SK-N-SH treated with all-trans-retinoic acid at 6 μM for 48 hours (cell line): ENCODE results near the gene AGBL1.

Source experiments
- ATAC-seq: fragments of 200-7000 bp; cut with Tn5 transposase; 3 replicates; pipeline ENCODE4 v1.9.1; 2020; ENCODE audit warnings: mild to moderate bottlenecking, moderate library complexity
- ARNTL ChIP-seq: fragments of 450-650 bp; formaldehyde crosslinking; IDR thresholded peaks from 2 replicates; pipeline ENCODE4 v1.5.0; 2020; ENCODE audit warnings: low read depth, mild to moderate bottlenecking, moderate library complexity, borderline replicate concordance
- BACH2 ChIP-seq: fragments of 250-450 bp; sonication (Bioruptor Pico); IDR thresholded peaks from 2 replicates; pipeline ENCODE4 v1.9.0; 2021; ENCODE audit warnings: mild to moderate bottlenecking, borderline replicate concordance
- CREB5 ChIP-seq: fragments of 250-450 bp; sonication (Bioruptor Pico); IDR thresholded peaks from 2 replicates; pipeline ENCODE4 v1.5.1; 2020; ENCODE audit warnings: low read depth, mild to moderate bottlenecking, moderate library complexity
- CSDC2 ChIP-seq: fragments of 250-450 bp; sonication (Bioruptor Pico); IDR thresholded peaks from 2 replicates; pipeline ENCODE4 v1.5.0; 2020; ENCODE audit warnings: mild to moderate bottlenecking, moderate library complexity
- CSRNP3 ChIP-seq: fragments of 250-450 bp; sonication (Bioruptor Pico); IDR thresholded peaks from 2 replicates; pipeline ENCODE4 v1.5.1; 2021; ENCODE audit warnings: mild to moderate bottlenecking, moderate library complexity
- ESRRG ChIP-seq: fragments of 250-450 bp; sonication (Bioruptor Pico); IDR thresholded peaks from 2 replicates; pipeline ENCODE4 v1.6.1; 2021; ENCODE audit warnings: mild to moderate bottlenecking
- GLIS3 ChIP-seq: fragments of 250-450 bp; sonication (Bioruptor Pico); IDR thresholded peaks from 2 replicates; pipeline ENCODE4 v1.5.0; 2020; ENCODE audit warnings: mild to moderate bottlenecking, moderate library complexity
- OSR1 ChIP-seq: fragments of 250-450 bp; sonication (Bioruptor Pico); IDR thresholded peaks from 2 replicates; pipeline ENCODE4 v1.8.0; 2022; ENCODE audit warnings: moderate library complexity, mild to moderate bottlenecking, inconsistent platforms
- POU6F1 ChIP-seq: fragments of 250-450 bp; sonication (Bioruptor Pico); IDR thresholded peaks from 2 replicates; pipeline ENCODE4 v1.8.0; 2021; ENCODE audit warnings: low read depth, mild to moderate bottlenecking, moderate library complexity, borderline replicate concordance
- PPARA ChIP-seq: fragments of 250-450 bp; sonication (Bioruptor Pico); IDR thresholded peaks from 2 replicates; pipeline ENCODE4 v1.5.0; 2020; ENCODE audit warnings: mild to moderate bottlenecking, borderline replicate concordance
- RARB ChIP-seq: fragments of 250-450 bp; sonication (Bioruptor Pico); IDR thresholded peaks from 2 replicates; pipeline ENCODE4 v1.8.0; 2021; ENCODE audit warnings: mild to moderate bottlenecking, moderate library complexity
- SNAI2 ChIP-seq: fragments of 250-450 bp; sonication (Bioruptor Pico); IDR thresholded peaks from 2 replicates; pipeline ENCODE4 v1.5.0; 2020; ENCODE audit warnings: mild to moderate bottlenecking, moderate library complexity
- TCF4 ChIP-seq: fragments of 250-450 bp; sonication (Bioruptor Pico); IDR thresholded peaks from 2 replicates; pipeline ENCODE4 v1.8.0; 2021; ENCODE audit warnings: mild to moderate bottlenecking, moderate library complexity, borderline replicate concordance
- TOX ChIP-seq: fragments of 250-450 bp; sonication (Bioruptor Pico); IDR thresholded peaks from 2 replicates; pipeline ENCODE4 v1.8.0; 2021; ENCODE audit warnings: mild to moderate bottlenecking, moderate library complexity, borderline replicate concordance
- ZC3H10 ChIP-seq: fragments of 250-450 bp; sonication (Bioruptor Pico); IDR thresholded peaks from 2 replicates; pipeline ENCODE4 v1.5.1; 2021; ENCODE audit warnings: mild to moderate bottlenecking, moderate library complexity
- ZFP3 ChIP-seq: fragments of 250-450 bp; sonication (Bioruptor Pico); IDR thresholded peaks from 2 replicates; pipeline ENCODE4 v1.5.0; 2020; ENCODE audit warnings: mild to moderate bottlenecking, moderate library complexity
- ZFP30 ChIP-seq: fragments of 450-650 bp; formaldehyde crosslinking; IDR thresholded peaks from 2 replicates; pipeline ENCODE4 v1.5.0; 2022; ENCODE audit warnings: mild to moderate bottlenecking, moderate library complexity
- ZNF565 ChIP-seq: fragments of 450-650 bp; formaldehyde crosslinking; conservative IDR thresholded peaks from 2 replicates; pipeline ENCODE4 v1.5.0; 2020; ENCODE audit warnings: low read depth, mild to moderate bottlenecking, moderate library complexity
- ZNF70 ChIP-seq: fragments of 450-650 bp; formaldehyde crosslinking; IDR thresholded peaks from 2 replicates; pipeline ENCODE4 v1.5.0; 2020; ENCODE audit warnings: mild to moderate bottlenecking, moderate library complexity
- ZNF8 ChIP-seq: fragments of 450-650 bp; formaldehyde crosslinking; IDR thresholded peaks from 2 replicates; pipeline ENCODE4 v1.5.0; 2020; ENCODE audit warnings: mild to moderate bottlenecking, moderate library complexity
- TF ChIP-seq, protein P1 (sequence below): fragments of 250-450 bp; sonication (Bioruptor Pico); IDR thresholded peaks from 2 replicates; pipeline ENCODE4 v1.5.0; 2020; ENCODE audit warnings: mild to moderate bottlenecking, moderate library complexity

The AGBL1 gene

DNA sequence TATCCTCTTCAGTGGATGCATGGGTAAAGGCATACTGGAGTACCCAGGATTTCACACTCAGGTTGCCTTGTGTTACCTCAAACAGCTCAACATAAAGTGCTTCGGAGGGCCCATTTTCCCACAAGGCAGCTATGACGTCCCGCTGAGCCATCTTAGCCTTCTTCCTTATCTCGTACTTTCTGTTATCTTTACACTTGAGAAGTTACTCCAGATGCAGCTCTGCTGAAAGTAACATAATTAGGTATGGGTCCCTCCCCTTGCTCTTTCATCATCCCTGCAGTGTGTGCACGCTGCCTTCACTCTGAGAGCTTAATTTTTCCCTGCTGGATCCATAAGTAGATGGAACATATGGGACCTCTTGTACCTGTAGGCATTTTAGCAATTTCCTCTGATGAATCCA, 410.3 kb downstream of the AGBL1 start (continued):
- TF ChIP-seq, protein P1, sequence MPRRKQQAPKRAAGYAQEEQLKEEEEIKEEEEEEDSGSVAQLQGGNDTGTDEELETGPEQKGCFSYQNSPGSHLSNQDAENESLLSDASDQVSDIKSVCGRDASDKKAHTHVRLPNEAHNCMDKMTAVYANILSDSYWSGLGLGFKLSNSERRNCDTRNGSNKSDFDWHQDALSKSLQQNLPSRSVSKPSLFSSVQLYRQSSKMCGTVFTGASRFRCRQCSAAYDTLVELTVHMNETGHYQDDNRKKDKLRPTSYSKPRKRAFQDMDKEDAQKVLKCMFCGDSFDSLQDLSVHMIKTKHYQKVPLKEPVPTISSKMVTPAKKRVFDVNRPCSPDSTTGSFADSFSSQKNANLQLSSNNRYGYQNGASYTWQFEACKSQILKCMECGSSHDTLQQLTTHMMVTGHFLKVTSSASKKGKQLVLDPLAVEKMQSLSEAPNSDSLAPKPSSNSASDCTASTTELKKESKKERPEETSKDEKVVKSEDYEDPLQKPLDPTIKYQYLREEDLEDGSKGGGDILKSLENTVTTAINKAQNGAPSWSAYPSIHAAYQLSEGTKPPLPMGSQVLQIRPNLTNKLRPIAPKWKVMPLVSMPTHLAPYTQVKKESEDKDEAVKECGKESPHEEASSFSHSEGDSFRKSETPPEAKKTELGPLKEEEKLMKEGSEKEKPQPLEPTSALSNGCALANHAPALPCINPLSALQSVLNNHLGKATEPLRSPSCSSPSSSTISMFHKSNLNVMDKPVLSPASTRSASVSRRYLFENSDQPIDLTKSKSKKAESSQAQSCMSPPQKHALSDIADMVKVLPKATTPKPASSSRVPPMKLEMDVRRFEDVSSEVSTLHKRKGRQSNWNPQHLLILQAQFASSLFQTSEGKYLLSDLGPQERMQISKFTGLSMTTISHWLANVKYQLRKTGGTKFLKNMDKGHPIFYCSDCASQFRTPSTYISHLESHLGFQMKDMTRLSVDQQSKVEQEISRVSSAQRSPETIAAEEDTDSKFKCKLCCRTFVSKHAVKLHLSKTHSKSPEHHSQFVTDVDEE (CRISPR knock-in tag): no peak
- TF ChIP-seq TCF4: no peak

- TF ChIP-seq CSDC2 (CRISPR knock-in tag) (no peak), PPARA (CRISPR knock-in tag) (no peak), CSRNP3 (CRISPR knock-in tag) (no peak), POU6F1 (CRISPR knock-in tag) (no peak), SNAI2 (CRISPR knock-in tag) (no peak), ZFP30 (no peak), TCF4 (no peak), OSR1 (no peak), TOX (CRISPR knock-in tag) (no peak)
- TF ChIP-seq, protein P1 (CRISPR knock-in tag): no peak
- no peak for ATAC-seq
Observed at GRCh38 chr15:86491118-86491517, 411.4 kb downstream of the AGBL1 start.

GRCh38 chr15:86493884-86494283, 414.2 kb downstream of the AGBL1 start:
- TF ChIP-seq ZNF8 (CRISPR knock-in tag) (no peak), ZC3H10 (CRISPR knock-in tag) (no peak), ZNF565 (CRISPR knock-in tag) (no peak), CSRNP3 (CRISPR knock-in tag) (no peak), TOX (CRISPR knock-in tag) (no peak), ESRRG (CRISPR knock-in tag) (no peak), CREB5 (CRISPR knock-in tag) (no peak), TCF4 (no peak), POU6F1 (CRISPR knock-in tag) (no peak), ARNTL (CRISPR knock-in tag) (no peak), CSDC2 (CRISPR knock-in tag) (no peak), ZNF70 (no peak), SNAI2 (CRISPR knock-in tag) (no peak), ZFP3 (CRISPR knock-in tag) (no peak), GLIS3 (CRISPR knock-in tag) (no peak), RARB (CRISPR knock-in tag) (no peak), PPARA (CRISPR knock-in tag) (no peak), OSR1 (no peak), BACH2 (CRISPR knock-in tag) (no peak)
- no peak for ATAC-seq
